NK-92 (cell line): ENCODE measurements around the gene MAFG.
"Not testable (repeated sequence)": the region's sequence is repeated elsewhere in the genome, so short reads cannot be mapped to it uniquely, and the experiment has no call there.

Experiments
- DNase-seq: peaks from one replicate; lab custom pipeline; 2025; ENCODE audit not compliant: unreplicated experiment; lab: John Stamatoyannopoulos, UW

Gene MAFG

GRCh38 chr17:81958633-81959342, 31.3 kb upstream of the MAFG start:
- DNase-seq, result no peak

- no peak for DNase-seq
Observed at GRCh38 chr17:81957691-81958432, 30.3 kb upstream of the MAFG start.

DNA sequence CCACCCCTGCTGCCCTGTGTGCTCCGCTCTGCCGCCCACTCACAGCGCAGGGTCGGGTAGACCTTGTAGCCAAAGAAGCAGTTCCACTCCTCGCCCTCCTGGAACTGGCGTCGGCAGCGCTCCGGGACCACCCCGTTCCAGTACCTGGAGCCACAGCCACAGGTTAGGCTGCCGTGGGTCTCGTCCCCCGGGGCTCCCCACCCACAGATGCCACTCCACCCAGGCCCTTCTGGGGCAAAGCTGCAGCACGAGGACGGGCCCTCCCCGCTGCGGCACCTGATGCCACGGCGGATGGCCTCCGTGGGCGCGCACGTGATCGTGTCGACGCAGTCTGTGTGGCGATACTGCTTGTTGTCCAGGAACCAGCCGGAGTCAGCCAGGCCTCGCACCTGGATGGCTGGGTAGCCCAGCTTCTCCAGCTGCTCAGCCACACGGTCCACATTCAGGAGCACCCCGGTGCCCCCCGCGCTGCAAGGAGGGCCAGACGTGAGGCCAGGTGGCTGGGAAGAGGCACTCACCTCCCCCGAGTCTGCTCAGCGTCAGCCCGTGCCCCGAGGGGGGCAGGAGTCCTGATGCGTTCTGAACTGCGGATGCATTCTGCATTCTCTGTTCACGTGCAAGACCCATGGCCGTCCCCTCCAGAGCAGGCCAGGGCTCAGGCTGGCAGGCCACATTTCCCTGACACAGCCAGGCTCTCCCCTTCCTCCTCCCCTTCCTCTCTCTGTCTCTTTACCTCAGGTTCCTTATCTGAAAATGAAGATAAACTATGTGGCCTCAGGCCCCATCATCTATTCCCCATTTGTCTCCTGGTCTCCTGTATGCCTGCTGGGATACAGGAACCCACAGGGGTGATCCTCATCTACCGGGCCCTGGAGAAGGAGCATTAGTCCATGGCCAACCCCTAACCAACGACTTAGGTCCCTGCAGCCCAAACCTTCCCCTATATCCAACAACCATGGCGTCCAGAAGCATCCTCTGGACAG, 29.4 kb upstream of the MAFG start:
- DNase-seq, result no peak

DNA sequence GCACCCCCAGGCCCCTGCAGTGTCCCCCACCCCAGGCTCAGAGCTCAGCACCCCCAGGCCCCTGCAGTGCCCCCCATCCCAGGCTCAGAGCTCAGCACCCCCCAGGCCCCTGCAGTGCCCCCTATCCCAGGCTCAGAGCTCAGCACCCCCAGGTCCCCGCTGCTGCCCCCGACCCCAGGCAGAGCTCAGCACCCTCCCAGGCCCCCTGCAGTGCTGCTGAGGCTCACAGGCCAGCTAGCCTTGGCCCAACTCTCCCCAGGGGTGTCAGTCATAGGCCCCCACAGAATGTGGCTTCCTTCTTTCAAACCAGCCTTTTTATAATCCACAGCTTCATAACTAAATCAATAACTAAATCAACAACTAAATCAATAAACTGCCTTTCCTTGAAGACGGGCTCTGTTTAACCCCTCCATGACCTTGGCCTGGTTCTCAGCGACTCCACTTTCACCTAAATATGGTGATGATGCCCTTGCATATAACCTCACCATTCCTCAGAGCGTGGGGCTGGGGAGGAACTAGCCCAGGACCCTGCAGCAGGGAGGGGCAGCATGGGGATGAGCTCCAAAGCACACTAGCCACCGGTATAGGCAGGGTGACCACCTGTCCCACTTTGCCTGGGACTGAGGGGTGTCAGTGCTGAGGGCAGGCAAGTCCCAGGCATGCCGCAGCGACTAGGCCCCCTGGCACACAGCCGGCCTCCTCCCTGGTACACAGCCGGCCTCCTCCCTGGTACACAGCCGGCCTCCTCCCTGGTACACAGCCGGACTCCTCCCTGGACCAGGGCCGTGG, 28.4 kb upstream of the MAFG start:
- DNase-seq, result no peak

GRCh38 chr17:81955058-81955681, 27.6 kb upstream of the MAFG start:
- no peak for DNase-seq

DNA sequence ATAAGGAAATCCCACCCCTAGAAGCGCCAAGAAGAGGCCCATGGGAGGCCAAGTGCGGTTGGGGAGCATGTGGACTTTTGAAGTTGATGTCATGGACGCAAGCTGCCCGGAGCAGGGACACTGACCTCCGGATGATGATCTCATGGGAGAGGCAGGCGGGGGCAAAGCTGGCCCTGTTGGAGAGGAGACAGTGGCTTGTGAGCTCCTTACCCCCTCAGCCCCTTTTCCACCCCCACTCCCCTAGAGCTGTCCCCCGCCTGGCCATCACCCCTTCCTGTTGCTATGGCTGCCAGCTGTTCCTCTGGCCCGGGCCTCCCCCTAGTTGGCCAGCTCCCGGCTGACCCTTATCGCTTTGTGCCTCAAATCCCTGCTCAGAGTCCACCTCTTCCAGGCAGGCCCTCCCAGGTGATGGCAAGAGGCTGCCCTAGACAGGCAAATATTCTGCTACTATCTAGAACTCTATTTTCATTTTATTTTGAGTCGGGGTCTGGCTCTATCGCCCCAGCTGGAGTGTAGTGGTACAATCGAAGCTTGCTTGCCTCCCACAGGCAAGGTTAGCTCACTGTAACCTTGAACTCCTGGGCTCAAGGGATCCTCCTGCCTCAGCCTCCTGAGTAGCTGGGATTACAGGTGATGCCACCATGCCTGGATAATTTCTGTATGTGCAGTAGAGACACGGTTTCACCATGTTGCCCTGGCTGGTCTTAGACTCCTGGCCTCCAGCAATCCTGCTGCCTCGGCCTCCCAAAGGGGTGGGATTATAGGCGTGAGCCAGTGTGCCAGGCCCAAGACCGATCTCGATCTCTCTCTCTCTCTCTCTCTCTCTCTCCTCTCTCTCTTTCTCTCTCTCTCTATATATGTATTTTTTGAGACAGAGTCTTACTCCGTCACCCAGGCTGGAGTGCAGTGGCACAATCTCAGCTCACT, 26.9 kb upstream of the MAFG start:
- DNase-seq, result no peak

DNA sequence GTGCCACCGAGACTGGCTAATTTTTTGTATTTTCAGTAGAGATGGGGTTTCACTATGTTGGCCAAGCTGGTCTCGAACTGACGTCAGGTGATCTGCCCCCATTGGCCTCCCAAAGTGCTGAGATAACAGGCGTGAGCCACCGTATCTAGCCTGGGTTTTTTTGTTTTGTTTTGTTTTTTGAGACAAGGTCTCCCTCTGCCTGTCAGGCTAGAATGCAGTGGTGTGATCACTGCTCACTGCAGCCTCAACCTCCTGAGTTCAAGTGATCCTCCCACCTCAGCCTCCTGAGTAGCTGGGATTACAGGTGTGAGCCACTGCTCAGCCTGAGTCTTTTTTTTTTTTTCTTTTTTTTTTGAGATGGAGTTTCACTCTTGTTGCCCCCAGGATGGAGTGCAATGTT, 25.9 kb upstream of the MAFG start:
- not testable (repeated sequence) for DNase-seq

DNA sequence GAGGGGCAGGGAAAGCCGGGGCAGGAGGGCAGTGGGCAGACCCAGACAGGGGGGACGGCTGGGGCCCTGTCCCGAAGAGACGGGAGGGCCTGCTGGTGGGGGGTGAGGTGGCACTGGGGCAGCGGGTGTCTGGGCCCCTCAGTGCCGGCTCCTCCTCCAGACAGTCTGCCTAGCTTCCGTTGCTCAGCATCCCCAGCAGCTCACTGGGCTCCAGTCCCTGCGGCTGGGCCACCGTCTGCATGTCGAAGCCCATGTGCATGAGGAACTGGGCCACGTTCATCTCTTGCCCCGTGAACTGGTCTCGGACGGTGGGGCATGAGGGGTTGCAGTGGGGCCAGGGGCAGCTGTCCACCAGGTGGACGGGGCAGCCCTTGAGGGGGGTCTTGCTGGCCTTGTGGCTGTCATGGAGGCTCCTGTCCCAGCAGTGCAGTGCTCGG, 25.3 kb upstream of the MAFG start:
- DNase-seq, result no peak

GRCh38 chr17:81951785-81952684, 24.5 kb upstream of the MAFG start:
- DNase-seq, result no peak

DNA sequence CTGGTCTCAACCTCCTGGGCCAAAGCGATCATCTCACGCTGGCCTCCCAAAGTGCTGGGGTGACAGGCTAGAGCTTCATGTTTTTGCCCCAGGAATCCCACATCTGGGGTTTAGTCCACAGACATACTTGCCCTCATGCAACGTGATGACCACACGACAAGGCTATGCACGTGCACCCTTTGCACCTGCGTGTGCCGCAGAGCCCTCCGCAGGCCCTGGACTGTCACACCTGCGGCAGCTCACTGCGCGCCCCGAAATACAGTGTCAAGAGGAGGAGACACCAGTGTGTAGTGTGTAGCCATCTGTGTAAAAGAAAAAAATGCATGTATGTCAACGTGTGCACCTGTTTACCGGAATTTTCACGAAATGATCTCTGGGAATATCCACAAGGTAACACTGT, 23.0 kb upstream of the MAFG start:
- DNase-seq, result no peak

DNA sequence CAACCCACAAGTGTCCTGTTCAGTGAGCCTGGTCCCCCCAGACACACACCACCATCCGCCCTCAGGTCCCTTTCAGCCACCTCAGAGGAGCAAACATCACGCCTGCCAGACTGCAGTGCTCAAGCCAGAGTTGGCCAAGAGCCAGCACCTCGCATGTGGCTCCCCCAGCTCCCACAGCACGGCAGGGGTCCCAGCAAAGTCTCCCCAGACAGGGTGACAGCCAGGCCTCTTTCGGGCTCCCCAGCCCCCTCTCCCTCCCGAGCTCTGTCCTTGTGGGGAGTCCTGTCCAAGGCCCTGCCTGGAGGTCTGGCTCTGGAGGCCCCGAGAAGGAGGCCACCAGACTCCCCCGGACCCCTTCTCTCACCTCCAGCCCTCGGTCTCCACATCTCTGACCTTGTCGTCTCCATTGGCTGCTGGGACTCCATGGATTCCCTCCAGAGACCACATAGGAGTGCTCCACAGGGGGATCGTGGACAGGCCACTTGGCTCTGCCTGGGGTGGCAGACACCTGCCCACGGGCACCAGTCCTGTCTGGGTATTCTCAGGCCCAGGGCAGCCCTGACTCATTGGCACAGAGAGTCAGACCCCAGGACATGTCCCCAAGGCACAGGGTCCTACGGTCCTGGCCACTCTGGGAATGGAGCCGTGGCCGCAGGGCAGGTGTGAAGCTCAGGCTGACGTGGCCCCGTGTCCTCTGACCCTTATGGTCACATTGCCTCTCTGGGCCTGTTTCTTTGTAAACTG, 21.3 kb upstream of the MAFG start:
- no peak for DNase-seq

- DNase-seq, result no peak
Observed at GRCh38 chr17:81947189-81947588, 19.7 kb upstream of the MAFG start, which contains the start of gene MYADML2. Gene MYADML2 (minus strand): TSS chr17:81947233. CDS start chr17:81941741, 5,492 bp downstream.

- no peak for DNase-seq
Observed at GRCh38 chr17:81944858-81945257, 17.3 kb upstream of the MAFG start.

DNA sequence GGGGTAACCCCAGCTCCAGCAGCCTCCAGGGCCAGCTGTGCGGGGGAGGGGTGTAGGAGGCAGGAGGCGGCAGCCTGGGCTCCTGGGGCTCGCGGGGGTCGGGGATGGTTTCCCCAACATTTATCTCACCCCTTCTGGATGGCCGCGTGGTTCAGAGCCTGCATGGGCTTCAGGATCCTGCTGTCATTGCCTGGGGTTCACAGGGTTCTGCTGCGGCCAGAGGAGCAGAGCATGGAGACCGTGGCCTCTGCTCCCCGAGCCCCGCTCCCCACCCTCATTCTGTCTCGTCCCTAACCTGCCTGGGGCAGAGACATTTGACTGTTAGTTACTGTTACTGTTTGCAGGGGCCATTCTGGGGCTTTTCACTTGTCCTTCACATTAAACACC, 14.6 kb upstream of the MAFG start:
- no peak for DNase-seq

DNA sequence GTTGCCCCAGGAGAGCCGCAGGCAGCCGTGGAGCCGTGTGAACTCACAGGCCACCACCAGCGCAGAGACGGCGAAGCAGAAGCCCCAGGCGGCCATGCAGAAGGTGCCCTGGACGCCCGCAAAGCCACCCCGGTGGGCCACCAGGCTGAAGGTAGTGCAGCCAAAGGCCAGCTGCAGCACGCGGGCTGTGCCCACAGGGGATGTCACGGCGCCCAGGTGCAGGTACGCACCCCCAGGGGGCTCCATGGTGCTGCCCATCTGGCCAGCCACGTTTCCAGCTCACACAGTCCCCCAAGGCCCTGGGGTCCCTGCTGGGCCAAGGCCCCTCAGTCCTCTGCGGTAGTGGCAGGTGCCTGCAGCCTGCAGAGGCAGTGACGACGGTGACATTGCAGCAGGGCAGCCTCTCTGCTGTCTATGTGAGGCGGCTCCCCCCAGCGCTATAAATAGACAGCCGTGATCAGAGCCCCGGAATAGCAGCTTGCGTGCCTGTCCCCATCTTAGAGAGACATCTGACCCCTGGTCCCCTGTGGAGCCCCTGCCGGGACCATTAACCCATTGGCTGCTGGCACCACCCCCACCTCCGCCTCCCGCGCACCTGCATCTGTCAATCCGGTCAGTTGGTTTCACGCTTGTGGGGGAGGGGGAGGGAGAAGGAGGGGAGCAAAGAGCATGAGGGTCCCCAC, 14.1 kb upstream of the MAFG start:
- DNase-seq, result no peak

DNA sequence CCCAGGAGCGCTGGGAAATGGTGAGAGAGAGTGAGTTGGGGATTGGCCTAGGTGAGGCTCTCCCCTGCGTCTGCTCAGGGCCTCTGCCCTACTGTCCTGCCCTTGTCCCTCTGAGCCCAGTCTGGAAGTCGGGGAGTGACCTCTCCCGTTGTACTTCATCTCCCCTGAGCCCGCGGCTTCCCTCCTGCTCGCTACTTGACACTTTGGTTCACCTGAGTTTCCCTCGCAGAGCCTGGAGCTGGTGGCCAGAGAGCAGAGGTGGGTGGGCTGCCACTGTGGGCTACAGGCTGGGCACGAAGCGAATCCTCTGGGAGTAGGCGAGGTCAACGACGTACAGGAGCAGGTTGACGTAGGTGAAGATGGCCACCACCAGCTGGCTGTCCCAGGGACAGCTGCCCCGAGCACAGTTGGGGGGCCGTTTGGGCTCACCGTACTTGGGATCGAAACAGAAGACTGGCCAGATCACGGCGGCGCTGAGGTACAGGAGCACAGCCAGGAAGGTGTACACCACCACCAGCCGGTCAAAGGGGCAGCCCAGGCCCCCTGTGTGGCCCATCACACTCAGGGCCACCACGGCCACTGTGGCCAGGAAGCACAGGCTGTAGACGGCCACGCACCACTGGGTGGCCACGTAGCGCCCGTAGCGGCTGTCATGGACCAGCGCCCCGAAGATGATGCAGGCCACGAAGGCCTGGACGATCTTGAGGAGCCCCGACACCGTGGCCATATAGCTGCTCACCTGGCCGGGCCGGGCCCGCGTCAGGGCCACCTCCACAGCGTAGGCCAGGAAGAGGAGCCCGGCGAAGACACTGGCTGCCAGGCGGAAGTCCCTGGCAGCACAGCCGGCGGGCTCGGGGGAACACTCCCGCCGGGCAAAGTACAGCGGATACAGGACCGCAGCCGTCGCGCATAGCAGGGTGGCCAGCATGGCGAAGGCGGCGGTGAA, 13.3 kb upstream of the MAFG start:
- DNase-seq, result no peak
